GM21619 (cell line): ENCODE results near the gene MEX3B.
"Not testable (repeated sequence)": the region's sequence is repeated elsewhere in the genome, so short reads cannot be mapped to it uniquely, and the experiment has no call there.

Source experiments
- ATAC-seq: cut with Tn5 transposase; IDR thresholded peaks from one replicate; pipeline ENCODE4 v1.9.1; 2021; ENCODE audit not compliant: unreplicated experiment

MEX3B gene

DNA sequence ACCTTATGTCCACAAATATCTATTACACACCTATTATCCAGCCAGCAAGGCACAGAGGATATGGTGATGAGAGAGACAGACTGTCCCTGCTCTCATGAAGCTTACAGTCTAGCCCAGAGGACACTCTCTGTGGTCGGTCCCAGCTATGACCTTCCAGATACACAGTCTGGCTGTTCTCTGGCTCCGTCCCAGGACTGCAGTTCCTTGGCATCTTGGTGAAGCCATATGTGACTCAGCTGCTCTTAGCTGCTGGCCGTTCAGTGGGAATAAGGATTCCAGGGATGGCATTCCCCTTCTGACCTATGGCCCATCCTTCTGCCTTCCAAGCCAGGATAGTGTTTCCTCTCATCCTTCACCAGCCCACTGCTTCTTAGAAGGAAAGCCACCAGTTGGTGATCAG, 30.8 kb downstream of the MEX3B start:
- ATAC-seq = no peak

DNA sequence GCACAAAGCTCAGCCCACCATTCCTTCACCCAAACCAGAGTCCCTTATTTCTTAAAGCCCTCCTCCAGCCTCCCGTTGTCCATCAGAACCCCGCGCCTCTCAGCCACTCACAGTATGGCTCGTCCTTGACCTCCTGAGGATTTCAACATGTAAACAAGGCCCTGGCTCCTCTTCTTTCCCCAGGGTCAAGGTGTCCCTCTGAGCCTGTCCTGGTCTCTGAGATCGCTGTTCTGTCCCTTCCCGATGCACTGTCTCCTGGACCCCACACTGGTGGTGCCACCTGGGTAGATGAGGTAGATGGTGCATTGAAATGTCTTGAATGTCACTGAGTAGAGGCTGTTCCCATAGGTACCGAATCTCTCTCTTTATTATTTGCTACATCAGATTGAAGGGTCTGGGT, 32.9 kb downstream of the MEX3B start:
- ATAC-seq = no peak

- no peak for ATAC-seq
Measured at GRCh38 chr15:82005239-82005638, 40.6 kb downstream of the MEX3B start.

DNA sequence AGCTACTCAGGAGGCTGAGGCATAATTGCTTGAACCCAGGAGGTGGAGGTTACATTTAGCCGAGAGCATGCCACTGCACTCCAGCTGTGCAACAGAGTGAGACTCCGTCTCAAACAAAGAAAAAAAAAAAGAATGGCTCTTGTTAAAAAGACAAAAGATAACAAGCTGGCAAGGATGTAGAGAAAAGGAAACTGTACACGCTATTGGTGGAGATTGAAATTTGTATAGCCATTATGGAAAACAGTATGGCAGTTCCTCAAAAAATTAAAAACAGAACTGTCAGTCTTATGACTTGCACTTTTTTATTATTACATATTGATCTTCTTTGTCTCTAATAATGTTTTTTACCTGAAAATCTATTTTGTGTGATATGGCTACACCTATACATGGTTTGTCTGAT, 41.9 kb downstream of the MEX3B start:
- no peak for ATAC-seq

DNA sequence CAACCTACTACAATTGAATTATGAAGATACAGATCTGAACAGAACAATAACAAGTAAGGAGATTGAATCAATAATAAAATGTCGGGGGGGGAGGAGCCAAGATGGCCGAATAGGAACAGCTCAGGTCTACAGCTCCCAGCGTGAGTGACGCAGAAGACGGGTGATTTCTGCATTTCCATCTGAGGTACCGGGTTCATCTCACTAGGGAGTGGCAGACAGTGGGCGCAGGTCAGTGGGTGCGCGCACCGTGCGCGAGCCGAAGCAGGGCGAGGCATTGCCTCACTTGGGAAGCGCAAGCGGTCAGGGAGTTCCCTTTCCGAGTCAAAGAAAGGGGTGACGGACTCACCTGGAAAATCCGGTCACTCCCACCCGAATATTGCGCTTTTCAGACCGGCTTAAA, 50.7 kb downstream of the MEX3B start:
- ATAC-seq = not testable (repeated sequence)

DNA sequence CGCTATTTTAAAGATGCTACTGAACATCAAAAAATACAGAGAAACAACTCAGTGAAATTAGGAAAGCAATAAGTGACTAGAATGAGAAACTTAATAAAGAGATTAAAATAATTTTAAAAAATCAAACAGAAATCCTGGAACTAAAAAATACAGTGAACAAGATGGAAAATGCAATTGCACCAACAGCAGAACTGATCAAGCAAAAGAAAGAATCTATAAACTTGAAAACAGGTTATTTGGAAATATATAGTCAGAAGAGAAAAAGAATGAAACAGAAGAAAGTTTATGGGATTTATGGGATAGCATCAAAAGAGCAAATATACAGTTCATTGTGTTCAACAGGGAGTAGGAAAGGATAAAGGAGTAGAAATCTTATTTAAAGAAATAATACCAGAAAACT, 53.3 kb downstream of the MEX3B start:
- ATAC-seq = no peak
